ENCODE measurements around the gene PRPF19. TPM values are rescaled to one million over a fixed set of nuclear protein-coding genes. Genes with fewer than 3 reads are reported as not detected.

Gene PRPF19
- total and polyA plus RNA-seq, 2 experiments from 2014 or later: 19.1 to 58.9 TPM

- H2AFZ ChIP-seq: no peak overlapping the region
- H3K4me1 ChIP-seq (ENCODE audit: insufficient read depth): peaks cover 4% of the 10 kb centered on the region
- H3K79me2 ChIP-seq (ENCODE audit: insufficient read depth): peaks cover 34% of the 10 kb centered on the region
- no peaks in the 10 kb centered on the region for H3K9me2 ChIP-seq (ENCODE audit: insufficient read depth)
- H3F3A ChIP-seq (ENCODE audit: insufficient read depth): peaks cover 11% of the 10 kb centered on the region
- WGBS, 2 experiments (ENCODE audit: low coverage in 1 of 2, low lambda C conversion rate in 2 of 2, missing lambda C conversion rate in 2 of 2): 63% methylated on average over 4 of the region's 4 CpGs
- no peak overlapping the region for H3K4me3 ChIP-seq
- H3K27me3 ChIP-seq (replicated peaks; ENCODE audit: insufficient read depth): no peaks in the 10 kb centered on the region
- H3K9me3 ChIP-seq (ENCODE audit: low read depth): no peaks in the 10 kb centered on the region
- no peak overlapping the region for H3K9ac ChIP-seq
- no peak for DNase-seq
- no peak overlapping the region for H3K4me2 ChIP-seq (ENCODE audit: unreplicated experiment)
- TF ChIP-seq EZH2 (IDR thresholded peaks at IDR 0.05; ENCODE audit: insufficient read depth, poor library complexity, severe bottlenecking) (no peak), EZH2phosphoT487 (IDR thresholded peaks at IDR 0.05; ENCODE audit: insufficient read depth, low read depth) (no peak)
- peaks cover 8% of the 10 kb centered on the region; the same call in 1 of the 2 replicates for H4K20me1 ChIP-seq (ENCODE audit: insufficient read depth)
- H3K36me3 ChIP-seq (ENCODE audit: low read depth): peaks cover 61% of the 10 kb centered on the region
- in situ Hi-C loops (cut with MboI): loop anchor here (10.0 kb wide), 1 partner anchor 65 kb away; no protein-coding TSS in a partner anchor
- no peak overlapping the region for H3K27ac ChIP-seq
Measured at GRCh38 chr11:60899977-60900376, 6.4 kb downstream of the PRPF19 start.

- Histone ChIP-seq H3K4me3 (no peak overlapping the region), H3K4me1 (ENCODE audit: insufficient read depth) (no peaks in the 10 kb centered on the region), H3K9ac (peak overlapping the region; percentile 11; the same call in 1 of the 2 replicates), H3K9me3 (ENCODE audit: low read depth) (no peaks in the 10 kb centered on the region), H3K4me2 (ENCODE audit: unreplicated experiment) (no peak overlapping the region), H3K36me3 (ENCODE audit: low read depth) (peaks cover 67% of the 10 kb centered on the region), H3K27ac (no peak overlapping the region), H4K20me1 (ENCODE audit: insufficient read depth) (peaks cover 4% of the 10 kb centered on the region; the same call in 1 of the 2 replicates), H3K9me2 (ENCODE audit: insufficient read depth) (no peaks in the 10 kb centered on the region), H2AFZ (no peak overlapping the region), H3F3A (ENCODE audit: insufficient read depth) (peaks cover 11% of the 10 kb centered on the region), H3K79me2 (ENCODE audit: insufficient read depth) (peaks cover 27% of the 10 kb centered on the region), H3K27me3 (replicated peaks; ENCODE audit: insufficient read depth) (no peaks in the 10 kb centered on the region)
- TF ChIP-seq EZH2 (IDR thresholded peaks at IDR 0.05; ENCODE audit: insufficient read depth, poor library complexity, severe bottlenecking): no peak
- TF ChIP-seq EZH2phosphoT487 (IDR thresholded peaks at IDR 0.05; ENCODE audit: insufficient read depth, low read depth): no peak
- DNase-seq: peak; percentile 77
- 58% methylated on average over 12 of the region's 12 CpGs for WGBS, 2 experiments (ENCODE audit: low coverage in 1 of 2, low lambda C conversion rate in 2 of 2, missing lambda C conversion rate in 2 of 2)
- in situ Hi-C loops (cut with MboI): loop anchor here (10.0 kb wide), 1 partner anchor 64 kb away; no protein-coding TSS in a partner anchor
Measured at GRCh38 chr11:60899046-60899936, 7.1 kb downstream of the PRPF19 start.

GRCh38 chr11:60897496-60897895 is 8.9 kb downstream of the PRPF19 start:
- WGBS, 2 experiments (ENCODE audit: low coverage in 1 of 2, low lambda C conversion rate in 2 of 2, missing lambda C conversion rate in 2 of 2): 86% methylated on average over 4 of the region's 4 CpGs
- Histone ChIP-seq H3K79me2 (ENCODE audit: insufficient read depth) (peaks cover 9% of the 10 kb centered on the region), H3K4me2 (ENCODE audit: unreplicated experiment) (no peak overlapping the region), H2AFZ (no peak overlapping the region), H3K9me3 (ENCODE audit: low read depth) (no peaks in the 10 kb centered on the region), H3K27me3 (replicated peaks; ENCODE audit: insufficient read depth) (no peaks in the 10 kb centered on the region), H4K20me1 (ENCODE audit: insufficient read depth) (no peaks in the 10 kb centered on the region), H3K4me3 (no peak overlapping the region), H3K36me3 (ENCODE audit: low read depth) (peaks cover 67% of the 10 kb centered on the region), H3K9ac (no peak overlapping the region), H3K4me1 (ENCODE audit: insufficient read depth) (no peaks in the 10 kb centered on the region), H3K27ac (no peak overlapping the region), H3F3A (ENCODE audit: insufficient read depth) (peaks cover 11% of the 10 kb centered on the region), H3K9me2 (ENCODE audit: insufficient read depth) (no peaks in the 10 kb centered on the region)
- no peak for TF ChIP-seq EZH2phosphoT487 (IDR thresholded peaks at IDR 0.05; ENCODE audit: insufficient read depth, low read depth)
- no peak for TF ChIP-seq EZH2 (IDR thresholded peaks at IDR 0.05; ENCODE audit: insufficient read depth, poor library complexity, severe bottlenecking)
- in situ Hi-C loops (cut with MboI): loop anchor here (10.0 kb wide), 1 partner anchor 63 kb away; no protein-coding TSS in a partner anchor
- DNase-seq: no peak

- no peak overlapping the region for H3K27ac ChIP-seq
- no peak overlapping the region for H3K4me3 ChIP-seq
- no peaks in the 10 kb centered on the region for H3K4me1 ChIP-seq (ENCODE audit: insufficient read depth)
- TF ChIP-seq EZH2 (IDR thresholded peaks at IDR 0.05; ENCODE audit: insufficient read depth, poor library complexity, severe bottlenecking): no peak
- no peak for TF ChIP-seq EZH2phosphoT487 (IDR thresholded peaks at IDR 0.05; ENCODE audit: insufficient read depth, low read depth)
- no peaks in the 10 kb centered on the region for H3K27me3 ChIP-seq (replicated peaks; ENCODE audit: insufficient read depth)
- peaks cover 57% of the 10 kb centered on the region for H3K36me3 ChIP-seq (ENCODE audit: low read depth)
- no peak for DNase-seq
- WGBS, 2 experiments (ENCODE audit: low coverage in 1 of 2, low lambda C conversion rate in 2 of 2, missing lambda C conversion rate in 2 of 2): 77 to 79% methylated on average over 5 of the region's 5 CpGs
- no peaks in the 10 kb centered on the region for H4K20me1 ChIP-seq (ENCODE audit: insufficient read depth)
- H3K9me3 ChIP-seq (ENCODE audit: low read depth): no peaks in the 10 kb centered on the region
- no peaks in the 10 kb centered on the region for H3K79me2 ChIP-seq (ENCODE audit: insufficient read depth)
- in situ Hi-C loops (cut with MboI): loop anchor here (10.0 kb wide), 1 partner anchor 61 kb away; no protein-coding TSS in a partner anchor
- no peak overlapping the region for H3K9ac ChIP-seq
- no peaks in the 10 kb centered on the region for H3K9me2 ChIP-seq (ENCODE audit: insufficient read depth)
- H3F3A ChIP-seq (ENCODE audit: insufficient read depth): peaks cover 11% of the 10 kb centered on the region
- no peak overlapping the region for H3K4me2 ChIP-seq (ENCODE audit: unreplicated experiment)
- H2AFZ ChIP-seq: no peak overlapping the region
Measured at GRCh38 chr11:60895687-60896086, 10.7 kb downstream of the PRPF19 start.

All from GM23248 (cell line).